Neural cell (in vitro differentiated cells): ENCODE results near the gene SLC2A13. TPM values are rescaled to one million over a fixed set of nuclear protein-coding genes. Genes with fewer than 3 reads are reported as not detected.

Experiments used
- H2AFZ ChIP-seq: fragments of 200-600, 300-800 bp; sonication (generic), shearing (Covaris generic); 2 replicates; pipeline ENCODE4 v1.6.0; 2014; ENCODE audit warnings: low read depth, mild to moderate bottlenecking, antibody characterized with exemption, low read length, moderate library complexity
- H3F3A ChIP-seq: fragments of 200-600 bp; shearing (Covaris generic); 2 replicates; pipeline ENCODE4 v1.6.1; 2016; ENCODE audit warnings: mild to moderate bottlenecking, moderate library complexity, mixed read lengths, antibody characterized with exemption, low read length; ENCODE audit not compliant: insufficient read depth, poor library complexity, severe bottlenecking
- H3K27ac ChIP-seq: fragments of 200-600, 300-800 bp; sonication (generic), shearing (Covaris generic); 2 replicates; pipeline ENCODE4 v1.5.1; 2014; ENCODE audit warnings: mild to moderate bottlenecking, low read length, moderate library complexity
- H3K27me3 ChIP-seq: fragments of 300-800, 200-600 bp; sonication (generic), shearing (Covaris generic); 2 replicates; pipeline ENCODE4 v1.6.0; 2014; ENCODE audit warnings: mild to moderate bottlenecking, low read depth, low read length, moderate library complexity; ENCODE audit not compliant: insufficient read depth
- H3K36me3 ChIP-seq: fragments of 300-800, 200-600 bp; sonication (generic), shearing (Covaris generic); 2 replicates; pipeline ENCODE4 v1.5.1; 2014; ENCODE audit warnings: mild to moderate bottlenecking, antibody characterized with exemption, low read length, moderate library complexity; ENCODE audit not compliant: insufficient read depth
- H3K4me2 ChIP-seq: fragments of 300-800, 200-600 bp; sonication (generic), shearing (Covaris generic); 2 replicates; pipeline ENCODE4 v1.6.0; 2014; ENCODE audit warnings: mild to moderate bottlenecking, low read length
- H3K4me3 ChIP-seq: fragments of 300-800, 200-600 bp; sonication (generic), shearing (Covaris generic); 2 replicates; pipeline ENCODE4 v1.5.1; 2014; ENCODE audit warnings: mild to moderate bottlenecking, low read length, moderate library complexity
- H3K79me2 ChIP-seq: fragments of 200-600 bp; shearing (Covaris generic); replicated peaks from 2 replicates; pipeline ENCODE4 v1.6.0; 2014; ENCODE audit warnings: mild to moderate bottlenecking, low read length, moderate library complexity; ENCODE audit not compliant: insufficient read depth
- H3K9ac ChIP-seq: fragments of 300-800, 200-600 bp; sonication (generic), shearing (Covaris generic); 2 replicates; pipeline ENCODE4 v1.6.1; 2016; ENCODE audit warnings: mild to moderate bottlenecking, low read length, mixed read lengths
- H3K9me2 ChIP-seq: fragments of 200-600 bp; shearing (Covaris generic); 2 replicates; pipeline ENCODE4 v1.6.1; 2016; ENCODE audit warnings: mild to moderate bottlenecking, low read length, mixed read lengths; ENCODE audit not compliant: insufficient read depth
- H3K9me3 ChIP-seq: fragments of 200-600, 300-800 bp; sonication (generic), shearing (Covaris generic); 2 replicates; pipeline ENCODE4 v1.6.1; 2016; ENCODE audit warnings: mild to moderate bottlenecking, mixed run types, low read length, moderate library complexity, mixed read lengths
- H4K20me1 ChIP-seq: fragments of 200-600 bp; shearing (Covaris generic); 2 replicates; pipeline ENCODE4 v1.6.1; 2016; ENCODE audit warnings: mild to moderate bottlenecking, mixed run types; ENCODE audit not compliant: insufficient read depth
- CTCF ChIP-seq: fragments of 450-650 bp; IDR thresholded peaks from 2 replicates; pipeline ENCODE4 v1.5.1; 2014; ENCODE audit warnings: antibody characterized with exemption, mild to moderate bottlenecking, moderate library complexity; ENCODE audit not compliant: poor library complexity, severe bottlenecking
- EP300 ChIP-seq: fragments of 450-650 bp; conservative IDR thresholded peaks from 2 replicates; pipeline ENCODE4 v1.6.1; 2014; ENCODE audit warnings: antibody characterized with exemption, mild to moderate bottlenecking, moderate library complexity; ENCODE audit not compliant: poor library complexity, severe bottlenecking
- EZH2 ChIP-seq: fragments of 200-600, 300-800 bp; shearing (Covaris generic), sonication (generic); IDR thresholded peaks from 2 replicates; pipeline ENCODE4 v1.6.1; 2014; ENCODE audit warnings: antibody characterized with exemption, low read length, borderline replicate concordance, mild to moderate bottlenecking; ENCODE audit not compliant: insufficient read depth, poor library complexity, severe bottlenecking
- MXI1 ChIP-seq: fragments of 450-650 bp; conservative IDR thresholded peaks from 2 replicates; pipeline ENCODE4 v1.6.1; 2014; ENCODE audit warnings: antibody characterized with exemption, mild to moderate bottlenecking; ENCODE audit not compliant: poor library complexity, severe bottlenecking
- POLR2AphosphoS5 ChIP-seq: IDR thresholded peaks from 2 replicates; pipeline ENCODE4 v1.6.1; 2012
- RAD21 ChIP-seq: fragments of 450-650 bp; conservative IDR thresholded peaks from 2 replicates; pipeline ENCODE4 v1.6.1; 2014; ENCODE audit warnings: antibody characterized with exemption, mild to moderate bottlenecking, moderate library complexity
- REST ChIP-seq: IDR thresholded peaks from 2 replicates; pipeline ENCODE4 v1.6.1; 2012; ENCODE audit warnings: borderline replicate concordance
- SMC3 ChIP-seq: fragments of 450-650 bp; conservative IDR thresholded peaks from 2 replicates; pipeline ENCODE4 v1.6.1; 2014; ENCODE audit warnings: antibody characterized with exemption, mild to moderate bottlenecking, moderate library complexity; ENCODE audit not compliant: poor library complexity
- TAF1 ChIP-seq: IDR thresholded peaks from 2 replicates; pipeline ENCODE4 v1.6.1; 2012; ENCODE audit warnings: low read depth
- polyA plus RNA-seq: library from polyadenylated mRNA; depleted of rRNA; stranded (reverse); fragments of >200 nt; gene quantifications from 2 replicates; pipeline ENCODE4 v1.2.3, GENCODE V29; 2014

SLC2A13 gene
- polyA plus RNA-seq, 1 donor from 2014 or later, result 10.7 TPM

DNA sequence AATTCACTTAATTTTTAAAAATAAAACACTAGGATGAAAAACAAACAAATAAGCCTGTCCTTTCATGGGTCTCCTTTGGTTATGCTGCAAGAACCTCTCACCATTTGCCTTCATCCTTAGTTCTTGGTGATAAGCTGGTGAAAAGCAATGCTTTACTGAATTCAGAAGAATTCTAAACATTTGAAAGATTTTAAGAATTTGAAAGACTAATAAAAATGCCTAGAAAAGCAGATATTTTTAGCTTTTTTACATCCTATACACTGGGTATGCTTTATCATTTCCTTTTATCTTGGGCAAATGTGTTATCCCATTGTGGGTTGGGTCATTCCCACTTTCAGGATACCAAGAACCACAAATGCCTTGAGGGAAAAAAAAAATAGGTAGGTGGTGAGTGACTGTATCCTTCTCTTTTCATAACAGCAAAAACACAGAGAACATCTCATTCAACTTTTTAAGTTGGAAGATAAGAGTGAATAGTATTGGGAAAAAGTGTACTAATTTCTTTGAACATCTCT is 289.2 kb downstream of the SLC2A13 start:
- Histone ChIP-seq H3K9ac (no peak overlapping the region), H3K79me2 (no peaks in the 10 kb centered on the region), H3K9me2 (no peaks in the 10 kb centered on the region), H3K27ac (no peak overlapping the region), H3K36me3 (no peaks in the 10 kb centered on the region), H3K9me3 (no peaks in the 10 kb centered on the region), H3K4me2 (no peak overlapping the region), H3F3A (no peaks in the 10 kb centered on the region), H3K27me3 (no peaks in the 10 kb centered on the region), H3K4me3 (no peak overlapping the region), H4K20me1 (no peaks in the 10 kb centered on the region), H2AFZ (no peak overlapping the region)
- TF ChIP-seq MXI1 (no peak), RAD21 (no peak), SMC3 (no peak), POLR2AphosphoS5 (no peak), EP300 (no peak), TAF1 (no peak), REST (no peak), EZH2 (no peak)

- H3K4me2 ChIP-seq, result no peak overlapping the region
- no peaks in the 10 kb centered on the region for H3K27me3 ChIP-seq
- no peak overlapping the region for H3K4me3 ChIP-seq
- no peaks in the 10 kb centered on the region for H4K20me1 ChIP-seq
- TF ChIP-seq CTCF (no peak), SMC3 (no peak)
- no peaks in the 10 kb centered on the region for H3K9me3 ChIP-seq
- H3K36me3 ChIP-seq, result no peaks in the 10 kb centered on the region
- H3F3A ChIP-seq, result no peaks in the 10 kb centered on the region
- H2AFZ ChIP-seq, result no peak overlapping the region
- no peaks in the 10 kb centered on the region for H3K9me2 ChIP-seq
- H3K79me2 ChIP-seq, result no peaks in the 10 kb centered on the region
- H3K27ac ChIP-seq, result no peak overlapping the region
- no peak overlapping the region for H3K9ac ChIP-seq
Measured at GRCh38 chr12:39815746-39816145, 290.1 kb downstream of the SLC2A13 start.

DNA sequence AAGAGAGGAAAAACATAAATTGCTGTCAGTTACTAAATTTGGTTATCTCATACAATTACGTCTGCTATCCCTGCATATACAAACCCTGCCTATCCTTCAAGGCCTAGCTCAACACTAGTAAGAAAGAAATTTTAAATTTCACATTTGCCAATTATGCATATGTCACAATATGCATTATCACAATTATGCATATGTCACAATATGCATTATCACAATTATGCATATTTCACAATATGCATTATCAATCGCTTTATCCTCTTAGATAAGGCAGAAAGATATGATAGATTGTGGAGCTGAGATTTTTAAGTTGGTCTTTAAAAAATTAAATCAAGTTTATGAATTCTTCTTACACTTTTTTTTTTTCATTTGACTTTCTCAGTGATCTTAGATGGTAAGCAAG is 291.3 kb downstream of the SLC2A13 start:
- H2AFZ ChIP-seq, result no peak overlapping the region
- H3F3A ChIP-seq, result no peaks in the 10 kb centered on the region
- no peaks in the 10 kb centered on the region for H4K20me1 ChIP-seq
- no peak overlapping the region for H3K4me3 ChIP-seq
- H3K4me2 ChIP-seq, result no peak overlapping the region
- no peaks in the 10 kb centered on the region for H3K36me3 ChIP-seq
- no peak overlapping the region for H3K9ac ChIP-seq
- no peaks in the 10 kb centered on the region for H3K9me3 ChIP-seq
- no peaks in the 10 kb centered on the region for H3K79me2 ChIP-seq
- no peak overlapping the region for H3K27ac ChIP-seq
- H3K9me2 ChIP-seq, result no peaks in the 10 kb centered on the region
- no peak for TF ChIP-seq POLR2AphosphoS5
- no peak for TF ChIP-seq SMC3
- TF ChIP-seq REST, result no peak
- no peak for TF ChIP-seq MXI1
- no peak for TF ChIP-seq TAF1
- TF ChIP-seq EZH2, result no peak
- TF ChIP-seq CTCF, result no peak
- no peak for TF ChIP-seq EP300
- TF ChIP-seq RAD21, result no peak
- H3K27me3 ChIP-seq, result no peaks in the 10 kb centered on the region
